ENCODE results near the gene PTPRD. TPM values are rescaled to one million over a fixed set of nuclear protein-coding genes. Genes with fewer than 3 reads are reported as not detected.

Gene PTPRD
- total RNA-seq, 1 donor = 26.3 TPM

DNA sequence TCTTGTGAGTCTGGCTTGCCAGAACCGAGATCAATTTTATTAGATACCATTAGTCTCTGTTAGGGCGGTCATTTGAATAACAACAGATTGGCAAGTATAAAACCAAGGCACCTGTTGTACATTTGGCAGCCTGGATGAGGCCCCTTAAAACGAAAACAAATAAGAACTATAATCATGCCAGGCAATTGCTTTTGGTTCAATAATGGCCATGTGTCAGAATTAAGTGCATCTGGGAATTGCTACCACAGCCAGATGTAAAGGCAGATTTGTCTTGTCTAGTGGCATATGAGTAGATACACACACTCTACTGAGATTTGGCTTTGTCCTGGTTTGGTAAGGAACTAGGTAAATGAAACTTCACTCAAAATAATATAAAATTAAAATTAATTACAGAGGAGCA, 1767.0 kb downstream of the PTPRD start:
- no peak overlapping the region for H3K4me3 ChIP-seq (ENCODE audit: low read depth, low read length)
- DNase-seq (ENCODE audit: low read depth) = no peak

DNA sequence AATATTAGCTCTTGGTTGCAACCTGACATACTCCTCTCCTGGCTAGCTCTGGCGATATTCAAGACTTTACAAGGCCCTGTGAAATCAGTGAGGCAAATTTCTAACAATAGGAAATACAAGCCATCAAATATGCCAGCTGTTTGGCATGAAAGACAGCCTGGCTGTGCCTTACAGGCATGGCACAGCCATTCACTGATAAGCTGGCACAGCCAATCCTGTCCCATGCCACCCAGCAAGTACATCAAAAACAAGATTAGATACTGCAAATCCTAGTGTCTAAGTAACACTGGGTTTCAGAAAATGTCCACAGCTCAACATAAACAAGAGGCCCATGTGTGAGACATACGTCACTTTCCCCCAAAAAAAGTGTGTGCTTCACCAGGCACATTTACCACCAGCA, 1767.4 kb downstream of the PTPRD start:
- no peak overlapping the region for H3K4me3 ChIP-seq (ENCODE audit: low read depth, low read length)
- no peak for DNase-seq (ENCODE audit: low read depth)
- TF ChIP-seq, protein P1, sequence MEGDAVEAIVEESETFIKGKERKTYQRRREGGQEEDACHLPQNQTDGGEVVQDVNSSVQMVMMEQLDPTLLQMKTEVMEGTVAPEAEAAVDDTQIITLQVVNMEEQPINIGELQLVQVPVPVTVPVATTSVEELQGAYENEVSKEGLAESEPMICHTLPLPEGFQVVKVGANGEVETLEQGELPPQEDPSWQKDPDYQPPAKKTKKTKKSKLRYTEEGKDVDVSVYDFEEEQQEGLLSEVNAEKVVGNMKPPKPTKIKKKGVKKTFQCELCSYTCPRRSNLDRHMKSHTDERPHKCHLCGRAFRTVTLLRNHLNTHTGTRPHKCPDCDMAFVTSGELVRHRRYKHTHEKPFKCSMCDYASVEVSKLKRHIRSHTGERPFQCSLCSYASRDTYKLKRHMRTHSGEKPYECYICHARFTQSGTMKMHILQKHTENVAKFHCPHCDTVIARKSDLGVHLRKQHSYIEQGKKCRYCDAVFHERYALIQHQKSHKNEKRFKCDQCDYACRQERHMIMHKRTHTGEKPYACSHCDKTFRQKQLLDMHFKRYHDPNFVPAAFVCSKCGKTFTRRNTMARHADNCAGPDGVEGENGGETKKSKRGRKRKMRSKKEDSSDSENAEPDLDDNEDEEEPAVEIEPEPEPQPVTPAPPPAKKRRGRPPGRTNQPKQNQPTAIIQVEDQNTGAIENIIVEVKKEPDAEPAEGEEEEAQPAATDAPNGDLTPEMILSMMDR (IDR thresholded peaks at IDR 0.05; ENCODE audit: insufficient read depth, low read depth, low read length) = no peak

More for the DNA sequence above, 1767.0 kb downstream of the PTPRD start:
- TF ChIP-seq, protein P1 (IDR thresholded peaks at IDR 0.05; ENCODE audit: insufficient read depth, low read depth, low read length) = no peak

DNA sequence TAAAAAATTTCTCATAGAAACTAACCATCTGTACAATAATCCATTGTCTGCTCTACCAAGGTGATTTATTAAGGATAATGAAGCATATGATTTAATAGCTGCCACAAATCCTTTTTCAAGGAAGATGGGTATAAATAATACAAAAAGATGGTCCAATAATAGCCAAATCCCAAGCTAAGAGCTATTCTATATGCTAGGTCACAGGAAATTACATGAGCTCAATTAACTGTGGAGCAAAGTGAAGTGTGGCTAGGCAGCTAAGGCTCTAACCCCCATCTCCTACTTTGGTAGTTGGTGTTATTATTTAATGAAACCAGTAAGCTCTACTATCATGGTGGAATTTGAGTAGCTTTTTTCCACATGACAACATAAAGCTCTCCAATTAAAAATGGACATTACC, 1768.3 kb downstream of the PTPRD start:
- no peak for DNase-seq (ENCODE audit: low read depth)
- H3K4me3 ChIP-seq (ENCODE audit: low read depth, low read length) = no peak overlapping the region
- TF ChIP-seq, protein P1 (IDR thresholded peaks at IDR 0.05; ENCODE audit: insufficient read depth, low read depth, low read length) = no peak

DNA sequence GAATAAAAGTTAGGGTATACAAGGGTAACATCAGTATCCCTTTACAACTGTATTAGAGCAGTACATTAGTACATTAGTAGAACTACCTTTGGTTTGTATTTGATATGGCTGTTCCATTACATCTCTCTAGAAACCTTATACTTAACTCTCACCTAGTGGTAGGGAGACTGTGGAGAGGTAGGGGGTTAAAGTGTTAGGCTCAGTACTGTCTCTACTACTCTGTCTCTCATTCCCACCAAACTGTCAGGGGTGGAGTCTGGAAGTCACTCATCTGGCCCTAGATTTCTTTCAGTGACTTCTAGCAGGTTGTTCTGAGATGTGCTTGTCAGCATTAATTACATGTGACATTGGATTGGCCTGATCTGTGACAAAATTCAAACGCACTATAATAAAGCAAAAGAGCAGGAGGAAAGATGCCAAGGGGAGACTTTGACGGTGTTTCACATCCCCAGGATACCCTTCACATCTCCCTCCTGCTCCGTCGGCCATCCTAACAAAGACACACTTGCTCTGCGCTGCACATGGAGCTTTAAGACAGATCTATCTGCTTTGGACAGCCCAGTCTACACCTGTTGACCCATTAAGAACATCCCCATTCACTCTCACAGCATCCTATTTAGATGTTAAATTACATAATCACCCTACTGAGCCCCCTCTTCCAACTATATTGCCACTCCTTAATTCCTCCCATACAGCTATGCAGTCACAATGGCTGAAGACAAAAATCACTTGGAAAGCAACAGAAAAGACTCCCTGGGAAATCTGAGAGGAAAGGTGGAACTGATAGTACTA, 1770.2 kb downstream of the PTPRD start:
- H3K4me3 ChIP-seq (ENCODE audit: low read depth, low read length) = no peak overlapping the region
- DNase-seq (ENCODE audit: low read depth) = no peak
- TF ChIP-seq, protein P1 (IDR thresholded peaks at IDR 0.05; ENCODE audit: insufficient read depth, low read depth, low read length) = no peak

DNA sequence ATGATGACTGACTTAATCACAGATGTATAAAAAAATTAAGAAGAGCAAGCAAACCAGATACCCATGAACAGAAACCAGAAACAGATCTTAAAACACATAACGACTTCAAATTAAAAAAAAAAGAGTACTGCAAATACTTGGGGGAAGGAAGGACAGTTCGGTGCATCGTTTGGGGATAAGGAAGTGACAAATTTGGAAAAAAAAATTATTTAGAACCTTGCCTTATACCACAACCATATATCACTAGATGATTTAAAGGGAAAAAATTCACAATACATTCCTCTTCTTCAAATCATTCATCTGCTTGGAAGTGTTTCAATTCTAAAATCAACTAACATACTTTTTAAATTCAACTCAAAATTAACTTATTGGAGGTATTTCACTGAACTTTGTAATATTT, 1774.7 kb downstream of the PTPRD start:
- DNase-seq (ENCODE audit: low read depth) = no peak
- no peak overlapping the region for H3K4me3 ChIP-seq (ENCODE audit: low read depth, low read length)
- TF ChIP-seq, protein P1 (IDR thresholded peaks at IDR 0.05; ENCODE audit: insufficient read depth, low read depth, low read length) = no peak

DNA sequence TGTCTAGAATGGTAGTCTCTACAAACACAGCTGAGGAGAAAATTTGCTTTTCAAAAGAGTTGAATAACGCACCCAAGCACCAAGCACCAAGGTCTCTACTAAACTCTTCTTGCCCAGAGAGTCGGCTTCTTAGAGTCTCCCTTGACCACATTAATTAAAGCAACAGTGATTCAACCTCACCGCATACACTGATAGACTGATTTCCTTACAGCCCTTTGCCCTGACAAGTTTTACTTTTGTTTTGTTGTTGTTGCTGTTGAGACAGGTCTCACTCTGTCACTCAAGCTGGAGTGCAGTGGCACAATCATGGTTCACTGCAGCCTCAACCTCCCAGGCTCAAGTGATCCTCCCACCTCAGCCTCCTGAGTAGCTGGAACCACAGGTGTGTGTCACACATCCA, 1777.5 kb downstream of the PTPRD start:
- no peak overlapping the region for H3K4me3 ChIP-seq (ENCODE audit: low read depth, low read length)
- TF ChIP-seq, protein P1 (IDR thresholded peaks at IDR 0.05; ENCODE audit: insufficient read depth, low read depth, low read length) = no peak
- no peak for DNase-seq (ENCODE audit: low read depth)

DNA sequence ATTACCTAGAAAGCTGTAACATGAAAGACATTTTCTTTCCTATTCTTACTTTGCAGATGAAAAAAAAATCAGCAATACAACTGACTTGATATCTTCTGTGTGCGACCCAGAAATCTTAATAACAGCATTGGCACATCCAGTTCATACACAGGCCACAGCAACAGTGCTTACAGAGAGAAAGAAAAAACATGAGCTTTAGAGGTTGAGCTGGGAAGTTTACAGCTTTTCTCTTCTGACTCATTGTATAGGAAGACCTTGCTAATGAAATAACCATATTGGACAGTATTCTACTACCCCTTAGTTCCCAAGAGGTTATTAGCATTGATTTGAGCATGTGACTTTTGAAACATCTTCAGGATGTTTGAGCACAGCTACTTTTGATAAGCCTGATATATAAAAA, 1779.8 kb downstream of the PTPRD start:
- DNase-seq (ENCODE audit: low read depth) = no peak
- no peak overlapping the region for H3K4me3 ChIP-seq (ENCODE audit: low read depth, low read length)
- TF ChIP-seq, protein P1 (IDR thresholded peaks at IDR 0.05; ENCODE audit: insufficient read depth, low read depth, low read length) = no peak

All from fibroblast of villous mesenchyme (primary cell).